ENCODE measurements around the gene BMPR1A.
"Not testable (repeated sequence)": the region's sequence is repeated elsewhere in the genome, so short reads cannot be mapped to it uniquely, and the experiment has no call there.

BMPR1A gene

GRCh38 chr10:86941426-86941825 lies 185.0 kb downstream of the BMPR1A start:
- DNase-seq (ENCODE audit: low spot score), result no peak

GRCh38 chr10:86941991-86942421 lies 185.6 kb downstream of the BMPR1A start:
- no peak for DNase-seq (ENCODE audit: low spot score)

- no peak for DNase-seq (ENCODE audit: low spot score)
These were observed 186.3 kb downstream of the BMPR1A start for GRCh38 chr10:86942441-86943315.

GRCh38 chr10:86943316-86944030 lies 187.1 kb downstream of the BMPR1A start:
- no peak for DNase-seq (ENCODE audit: low spot score)

GRCh38 chr10:86944031-86944419 lies 187.6 kb downstream of the BMPR1A start:
- no peak for DNase-seq (ENCODE audit: low spot score)

- DNase-seq (ENCODE audit: low spot score), result no peak
These were observed 188.1 kb downstream of the BMPR1A start for GRCh38 chr10:86944471-86944870.

GRCh38 chr10:86944907-86945306 lies 188.5 kb downstream of the BMPR1A start:
- DNase-seq (ENCODE audit: low spot score), result no peak

GRCh38 chr10:86945361-86946212 lies 189.2 kb downstream of the BMPR1A start:
- DNase-seq (ENCODE audit: low spot score), result no peak

GRCh38 chr10:86946213-86947155 lies 190.1 kb downstream of the BMPR1A start:
- no peak for DNase-seq (ENCODE audit: low spot score)

GRCh38 chr10:86947806-86948205 lies 191.4 kb downstream of the BMPR1A start:
- DNase-seq (ENCODE audit: low spot score), result not testable (repeated sequence)

GRCh38 chr10:86950349-86950748 lies 193.9 kb downstream of the BMPR1A start:
- DNase-seq (ENCODE audit: low spot score), result no peak

- DNase-seq (ENCODE audit: low spot score), result no peak
These were observed 194.9 kb downstream of the BMPR1A start for GRCh38 chr10:86951184-86951761.

- no peak for DNase-seq (ENCODE audit: low spot score)
These were observed 195.7 kb downstream of the BMPR1A start for GRCh38 chr10:86952106-86952505.

- not testable (repeated sequence) for DNase-seq (ENCODE audit: low spot score)
These were observed 196.3 kb downstream of the BMPR1A start for GRCh38 chr10:86952697-86953096.

GRCh38 chr10:86953747-86954680 lies 197.6 kb downstream of the BMPR1A start:
- DNase-seq (ENCODE audit: low spot score), result no peak

GRCh38 chr10:86954681-86955500 lies 198.5 kb downstream of the BMPR1A start:
- no peak for DNase-seq (ENCODE audit: low spot score)

GRCh38 chr10:86955501-86956194 lies 199.2 kb downstream of the BMPR1A start:
- DNase-seq (ENCODE audit: low spot score), result no peak

- no peak for DNase-seq (ENCODE audit: low spot score)
These were observed 199.9 kb downstream of the BMPR1A start for GRCh38 chr10:86956195-86956847.

Measured in HuH-7.5 (cell line).